ENCODE data around the gene PGP. TPM values are rescaled to one million over a fixed set of nuclear protein-coding genes. Genes with fewer than 3 reads are reported as not detected.

Gene PGP, protein sequence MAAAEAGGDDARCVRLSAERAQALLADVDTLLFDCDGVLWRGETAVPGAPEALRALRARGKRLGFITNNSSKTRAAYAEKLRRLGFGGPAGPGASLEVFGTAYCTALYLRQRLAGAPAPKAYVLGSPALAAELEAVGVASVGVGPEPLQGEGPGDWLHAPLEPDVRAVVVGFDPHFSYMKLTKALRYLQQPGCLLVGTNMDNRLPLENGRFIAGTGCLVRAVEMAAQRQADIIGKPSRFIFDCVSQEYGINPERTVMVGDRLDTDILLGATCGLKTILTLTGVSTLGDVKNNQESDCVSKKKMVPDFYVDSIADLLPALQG
- 17.3 and 23.5 TPM in 2 replicates for total RNA-seq

DNA sequence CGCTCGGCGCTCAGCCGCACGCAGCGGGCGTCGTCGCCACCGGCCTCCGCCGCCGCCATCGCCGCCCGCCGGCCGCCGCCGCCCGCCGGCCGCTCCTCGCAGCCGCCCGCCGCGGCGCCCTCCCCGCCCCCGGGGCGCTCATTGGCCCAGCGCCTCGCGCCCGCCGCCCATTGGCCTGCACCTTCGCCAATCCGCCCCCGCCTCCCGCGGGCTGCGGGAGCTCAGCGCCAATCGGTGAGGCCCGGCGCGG is at the start of gene PGP:
PGP (minus strand) TSS at position 122 of the 250 bp plus-strand sequence; CDS start at position 59, 63 bp downstream.

DNA sequence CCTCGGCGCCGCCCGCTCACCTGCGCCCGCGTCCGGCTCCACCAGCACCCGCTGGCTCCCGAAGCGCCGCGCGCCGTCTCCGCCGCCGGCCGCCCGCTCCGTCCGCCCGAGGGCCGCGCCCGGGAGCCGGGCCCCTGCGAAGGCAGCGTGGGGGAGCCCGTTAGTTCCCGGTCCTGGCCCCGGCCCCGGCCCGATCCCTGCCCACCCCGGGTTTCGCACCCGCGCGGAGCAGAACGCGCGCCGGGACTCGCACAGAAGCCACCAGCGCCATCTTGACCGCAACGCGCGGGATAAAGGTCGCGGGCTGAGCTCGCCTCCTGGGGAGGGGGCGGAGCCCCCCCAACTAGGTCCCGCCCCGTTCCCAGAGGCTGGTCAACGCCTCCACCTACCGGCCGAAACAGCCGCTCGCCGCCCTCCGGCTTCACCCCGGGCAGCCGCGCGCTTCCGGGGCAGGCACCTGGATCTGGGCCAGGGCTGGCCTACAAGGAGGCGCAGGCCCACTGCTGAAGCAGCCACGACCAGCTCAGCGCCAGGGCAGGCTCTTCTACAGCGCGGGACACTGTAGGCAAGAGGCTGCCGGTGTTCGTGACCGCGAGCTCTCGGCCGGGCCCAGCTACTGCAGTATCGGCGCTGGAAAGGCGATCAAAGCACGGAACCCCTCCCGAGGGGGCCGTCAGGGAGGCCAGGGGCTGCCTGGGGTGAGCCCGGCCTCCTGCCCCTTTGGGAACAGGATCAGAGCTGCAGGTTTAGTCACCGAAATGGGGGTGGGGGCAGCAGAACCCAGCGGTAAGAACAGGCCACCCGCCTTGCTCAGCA is 36.9 kb upstream of the PGP start, which contains the start of gene ECI1:
ECI1 (minus strand) TSS at position 292 of the 816 bp plus-strand sequence; CDS start at position 271, 21 bp downstream.

DNA sequence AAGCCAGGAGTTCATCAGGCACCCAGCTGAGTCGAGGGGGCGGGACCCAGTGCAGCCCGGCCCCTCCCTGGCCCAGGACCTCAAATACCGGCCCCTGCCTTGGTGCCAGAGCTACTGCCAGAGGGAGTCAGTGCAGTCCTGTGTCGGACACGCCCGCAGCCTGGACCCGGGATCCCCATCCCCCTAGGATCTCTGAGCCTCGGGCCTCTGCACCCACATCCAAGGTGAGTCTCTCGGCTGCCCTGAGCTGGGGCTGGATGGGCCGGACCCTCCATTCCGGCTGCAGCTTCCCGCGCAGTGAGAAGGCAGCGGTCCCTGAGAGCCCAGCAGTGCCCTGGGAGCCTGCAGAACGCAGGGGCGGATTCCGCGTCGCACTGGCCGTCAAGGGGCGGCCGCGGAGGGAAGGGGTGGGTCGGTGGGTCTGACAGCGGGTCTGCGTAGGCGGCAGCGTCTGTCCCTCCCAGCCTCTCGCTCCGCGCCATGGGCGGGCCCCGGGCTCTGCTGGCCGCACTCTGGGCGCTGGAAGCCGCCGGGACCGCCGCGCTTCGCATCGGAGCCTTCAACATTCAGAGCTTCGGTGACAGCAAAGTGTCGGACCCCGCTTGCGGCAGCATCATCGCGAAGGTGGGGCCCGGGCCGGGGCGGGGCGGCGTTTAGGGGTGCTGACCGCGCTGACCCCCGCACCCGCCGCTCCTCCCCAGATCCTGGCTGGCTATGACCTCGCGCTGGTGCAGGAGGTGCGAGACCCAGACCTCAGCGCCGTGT is 21.9 kb upstream of the PGP start, which contains the start of gene DNASE1L2:
DNASE1L2 (plus strand) TSS at position 108 of the 765 bp plus-strand sequence; CDS start at position 481, 373 bp downstream.

DNA sequence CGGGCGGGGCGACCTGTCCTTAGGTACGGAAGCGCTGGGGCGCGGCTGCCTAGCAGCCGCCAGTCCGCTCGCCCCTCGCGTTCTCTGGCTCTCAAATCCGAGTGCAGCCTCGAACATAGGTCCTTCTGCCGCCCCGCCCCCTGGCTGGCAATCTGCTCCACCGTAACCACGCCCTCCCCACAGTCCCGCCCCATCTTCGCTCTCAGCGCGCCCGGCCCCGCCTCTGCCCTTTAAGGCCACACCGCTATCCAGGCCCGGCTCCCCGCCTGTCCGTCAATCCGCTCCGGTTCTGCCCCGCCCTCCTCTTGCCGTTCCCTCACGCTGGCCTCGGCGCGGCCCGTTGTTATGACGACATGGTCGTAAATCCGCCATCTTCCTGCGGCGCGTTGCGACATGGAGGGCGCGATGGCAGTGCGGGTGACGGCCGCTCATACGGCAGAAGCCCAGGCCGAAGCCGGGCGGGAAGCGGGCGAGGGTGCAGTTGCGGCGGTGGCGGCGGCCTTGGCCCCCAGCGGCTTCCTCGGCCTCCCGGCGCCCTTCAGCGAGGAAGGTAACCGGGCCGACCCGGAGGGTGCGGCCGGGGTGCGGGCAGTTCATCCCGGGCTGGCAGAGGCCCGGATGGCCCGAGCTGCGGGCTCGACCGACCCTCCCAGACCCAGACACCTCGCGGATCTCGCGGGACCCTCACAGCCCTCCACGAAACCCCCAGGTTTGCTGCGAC is 8.7 kb upstream of the PGP start, which contains the start of gene E4F1:
E4F1 (plus strand) TSS at position 371 of the 721 bp plus-strand sequence; CDS start at position 394, 23 bp downstream.

DNA sequence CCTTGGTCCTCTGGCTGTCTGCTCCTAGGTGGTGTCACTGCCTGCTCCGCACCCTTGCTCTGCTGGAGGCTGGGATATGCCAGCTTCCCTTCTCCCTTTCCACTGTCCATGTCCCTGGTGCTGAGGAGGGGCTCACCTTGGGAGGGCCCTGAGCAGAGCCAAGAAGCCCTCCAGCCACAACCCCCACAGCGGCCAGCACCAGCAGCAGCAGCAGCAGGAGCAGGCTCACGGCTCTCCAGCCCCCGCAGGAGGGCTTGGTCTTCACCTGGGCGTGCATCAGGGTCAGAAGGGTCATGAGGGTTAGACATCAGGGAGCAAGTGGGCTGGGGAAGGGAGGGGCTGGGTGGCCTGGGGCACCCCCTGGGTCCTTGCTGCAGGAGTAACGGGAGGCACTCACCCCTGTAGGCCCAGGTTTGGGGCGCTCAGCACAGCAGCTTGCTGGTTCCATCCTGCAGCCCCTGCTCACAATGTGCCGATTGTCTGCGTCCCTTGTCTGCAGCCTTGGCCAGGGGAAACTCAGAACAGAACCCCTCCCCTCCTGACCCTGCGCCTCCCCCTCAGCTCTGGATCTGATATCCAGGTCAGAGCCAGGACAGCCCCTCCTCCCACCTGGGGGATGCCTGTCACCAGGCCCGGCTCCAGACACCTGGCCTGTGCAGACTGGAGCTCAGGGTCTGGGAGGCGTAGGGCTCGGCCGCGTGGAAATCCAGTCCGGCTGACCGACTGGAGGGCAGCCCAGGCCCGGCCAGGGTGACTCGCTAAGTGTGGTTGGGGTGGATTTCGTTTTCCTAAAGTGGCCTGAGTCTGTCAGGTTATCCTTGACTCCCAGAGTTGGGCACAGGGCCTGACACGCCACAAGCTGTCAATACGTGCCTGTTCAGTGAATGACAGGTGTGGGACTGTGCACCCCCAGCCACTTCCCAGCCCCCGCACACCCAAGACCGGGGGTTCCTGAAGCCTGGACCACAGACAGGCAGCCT is 4.0 kb downstream of the PGP start, which contains the start of gene BRICD5:
BRICD5 (minus strand) TSS at position 478 of the 980 bp plus-strand sequence; CDS start at position 448, 30 bp downstream.

DNA sequence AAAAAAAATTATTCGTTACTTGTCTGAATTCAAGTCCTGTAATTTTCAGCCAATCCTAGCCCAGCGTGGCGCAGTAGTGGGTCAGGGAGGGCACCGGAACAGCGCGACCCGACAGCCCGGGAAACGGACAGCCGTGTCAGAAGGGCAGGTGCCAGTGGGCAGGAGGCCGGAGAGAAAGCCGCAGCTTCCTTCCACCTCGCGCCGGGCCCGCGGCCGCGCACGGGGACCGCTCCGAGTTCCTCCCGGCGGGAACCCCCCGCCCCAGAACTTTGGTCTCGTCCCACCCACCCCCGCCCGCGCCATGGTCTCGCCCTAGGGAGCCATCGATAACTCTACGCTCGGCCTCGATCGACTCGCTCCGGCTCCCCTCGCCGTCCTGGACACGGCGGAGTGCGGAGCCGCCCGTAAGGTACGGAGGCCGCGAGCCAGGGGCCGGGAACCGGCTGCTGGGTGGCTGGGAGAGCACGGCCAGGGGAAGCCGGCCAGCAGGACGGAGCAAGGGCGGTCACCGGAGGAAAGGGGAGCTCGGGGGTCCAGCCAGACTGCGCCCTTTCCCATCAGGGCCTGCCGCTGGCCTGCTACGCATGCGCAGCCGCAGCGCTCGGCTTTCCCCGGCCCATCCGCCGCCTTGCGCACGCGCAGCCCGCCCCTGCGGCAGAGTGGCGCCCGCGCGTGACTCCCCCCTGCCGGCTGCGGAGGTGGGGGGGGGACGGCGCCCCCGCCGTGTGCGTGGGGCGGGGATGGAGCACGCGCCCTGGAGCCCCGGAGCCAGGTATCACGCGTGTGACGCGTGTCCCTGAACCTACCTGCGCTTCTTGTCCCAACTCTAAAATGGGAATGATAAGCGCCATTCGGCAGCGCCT is 9.3 kb downstream of the PGP start, which contains the start of gene MLST8:
MLST8 (plus strand) TSS at position 351 of the 863 bp plus-strand sequence. CDS start 632 bp downstream, outside the sequence.

DNA sequence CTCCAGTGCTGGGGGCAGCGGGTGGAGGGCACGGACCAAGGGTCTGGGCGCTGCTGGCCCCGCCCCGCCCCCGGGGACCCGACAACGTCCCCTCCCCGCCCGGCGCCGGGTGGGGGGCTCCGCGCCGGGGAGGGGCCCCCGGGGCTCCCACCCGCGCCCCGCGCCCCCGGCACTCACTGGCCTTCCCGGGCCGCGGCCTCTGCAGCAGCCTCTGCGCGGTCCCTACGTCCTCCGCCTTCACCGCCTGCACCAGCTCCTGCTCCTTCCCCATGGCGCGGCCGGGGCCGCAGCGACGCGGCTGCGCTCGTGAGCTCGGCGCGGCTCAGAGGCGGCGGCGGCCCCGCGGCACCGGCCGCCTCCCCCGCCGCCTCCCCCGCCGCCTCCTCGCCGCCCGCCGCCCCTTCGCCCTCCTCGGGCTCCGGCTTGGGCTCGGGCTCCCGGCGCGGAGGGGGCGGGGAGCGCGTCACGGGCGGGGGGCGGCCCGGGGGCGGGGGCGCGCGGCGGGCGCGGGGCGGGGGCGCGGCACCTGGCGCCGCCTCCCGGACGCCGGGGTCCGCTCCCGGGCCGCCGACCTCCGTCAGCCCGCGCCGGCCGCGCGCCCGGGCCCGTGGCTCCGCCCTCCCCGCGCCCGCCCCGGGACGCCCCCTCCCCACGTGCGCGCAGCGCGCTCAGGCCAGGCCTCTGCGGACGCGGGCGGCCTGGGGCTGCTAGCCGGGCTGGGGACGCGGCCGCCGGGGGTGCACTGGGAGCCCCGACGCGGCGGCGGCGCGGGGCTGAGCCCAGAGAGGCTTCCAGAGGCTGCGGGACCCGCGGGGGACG is 18.3 kb downstream of the PGP start, which contains the start of gene CASKIN1:
CASKIN1 (minus strand) TSS at position 444 of the 819 bp plus-strand sequence; CDS start at position 271, 173 bp downstream.

Other genes with a start within 250 kb of the PGP start
- not detected in 2 replicates for gene RNF151, start 248.0 kb downstream of the PGP start, total RNA-seq
- 49.2 and 51.6 TPM in 2 replicates for gene TBL3, start 242.8 kb downstream of the PGP start, total RNA-seq
- gene NOXO1, start 233.4 kb downstream of the PGP start, total RNA-seq: 0.39 TPM in 1 of 2 replicates, not detected in the other
- gene GFER, start 230.6 kb downstream of the PGP start, total RNA-seq: 9.9 and 13.1 TPM in 2 replicates
- gene SYNGR3, start 224.9 kb downstream of the PGP start, total RNA-seq: 0.73 and 1.4 TPM in 2 replicates
- 26.8 and 35.0 TPM in 2 replicates for gene ZNF598, start 205.0 kb downstream of the PGP start, total RNA-seq
- gene NPW, start 195.1 kb downstream of the PGP start, total RNA-seq: 1.5 TPM in 1 of 2 replicates, not detected in the other
- 4.8 and 5.1 TPM in 2 replicates for gene NHERF2, start 187.9 kb downstream of the PGP start, total RNA-seq
- gene NTHL1, start 167.0 kb downstream of the PGP start, total RNA-seq: 19.7 and 31.6 TPM in 2 replicates
- gene TSC2, start 166.9 kb downstream of the PGP start, total RNA-seq: 56.2 and 62.2 TPM in 2 replicates
- gene PKD1, start 78.9 kb downstream of the PGP start, total RNA-seq: 95.8 and 107 TPM in 2 replicates
- gene RAB26, start 66.2 kb downstream of the PGP start, total RNA-seq: under 0.01 and 0.20 TPM in 2 replicates
- 61.0 and 70.0 TPM in 2 replicates for gene TRAF7, start 59.1 kb downstream of the PGP start, total RNA-seq
- gene CASKIN1, start 18.2 kb downstream of the PGP start, total RNA-seq: under 0.01 and 0.73 TPM in 2 replicates
- gene MLST8, start 9.4 kb downstream of the PGP start, total RNA-seq: 26.0 and 36.7 TPM in 2 replicates
- 0.37 and 1.6 TPM in 2 replicates for gene BRICD5, start 4.0 kb downstream of the PGP start, total RNA-seq
- 30.1 and 34.4 TPM in 2 replicates for gene E4F1, start 8.8 kb upstream of the PGP start, total RNA-seq
- under 0.01 and 1.2 TPM in 2 replicates for gene DNASE1L2, start 21.6 kb upstream of the PGP start, total RNA-seq
- 29.9 and 30.5 TPM in 2 replicates for gene ECI1, start 36.7 kb upstream of the PGP start, total RNA-seq
- gene RNPS1, start 53.3 kb upstream of the PGP start, total RNA-seq: 81.6 and 118 TPM in 2 replicates
- gene ABCA3, start 125.9 kb upstream of the PGP start, total RNA-seq: 0.39 and 0.73 TPM in 2 replicates
- 27.2 and 40.3 TPM in 2 replicates for gene CCNF, start 214.6 kb upstream of the PGP start, total RNA-seq
- 6.2 and 12.1 TPM in 2 replicates for gene TEDC2, start 245.3 kb upstream of the PGP start, total RNA-seq

All from subcutaneous preadipocyte (primary cell).